Spleen (tissue), 11 donors: Measurements from ENCODE around the gene LYRM2. TPM values are rescaled to one million over a fixed set of nuclear protein-coding genes. Genes with fewer than 3 reads are reported as not detected.

Experiments
- DNase-seq: peaks from one replicate; pipeline ENCODE4 v3.0.0-alpha.2; 2020
- H3K27ac ChIP-seq, 8 donors: fragments of 200-600 bp; sonication (generic) in 7 of 8; 1 replicate in 4 of 8; 2 replicates in 4 of 8; pipeline versions ENCODE4 v1.5.0 to v1.8.0; 2016 to 2021; ENCODE audit warnings: inconsistent platforms in 4 of 8, mild to moderate bottlenecking in 4 of 8, moderate library complexity in 1 of 8
- H3K27me3 ChIP-seq, 7 donors: fragments of 200-600 bp; sonication (generic) in 6 of 7; replicated peaks in 1 of 7; 1 replicate in 4 of 7; 2 replicates in 3 of 7; pipeline versions ENCODE4 v1.5.0 to v1.8.0; 2016 to 2021; ENCODE audit warnings: inconsistent platforms in 3 of 7, mild to moderate bottlenecking in 1 of 7
- H3K36me3 ChIP-seq, 6 donors: fragments of 200-600 bp; sonication (generic) in 5 of 6; 1 replicate in 4 of 6; 2 replicates in 2 of 6; pipeline versions ENCODE4 v1.5.0 to v1.8.0; 2016 to 2021; ENCODE audit warnings: inconsistent platforms in 2 of 6
- H3K4me1 ChIP-seq, 6 donors: fragments of 200-600 bp; sonication (generic) in 5 of 6; 1 replicate in 3 of 6; 2 replicates in 3 of 6; pipeline versions ENCODE4 v1.5.0 to v1.8.0; 2016 to 2021; ENCODE audit warnings: inconsistent platforms in 3 of 6
- H3K4me3 ChIP-seq, 8 donors: fragments of 200-600 bp; sonication (generic) in 7 of 8; 1 replicate in 4 of 8; 2 replicates in 4 of 8; pipeline versions ENCODE4 v1.5.0 to v1.8.0; 2016 to 2021; ENCODE audit warnings: inconsistent platforms in 4 of 8, mild to moderate bottlenecking in 4 of 8, moderate library complexity in 2 of 8
- H3K9me3 ChIP-seq, 8 donors: fragments of 200-600 bp; sonication (generic) in 7 of 8; 1 replicate in 4 of 8; 2 replicates in 4 of 8; pipeline versions ENCODE4 v1.5.0 to v1.8.0; 2016 to 2021; ENCODE audit warnings: inconsistent platforms in 4 of 8
- POLR2A ChIP-seq, 3 donors: fragments of 450-650 bp; IDR thresholded peaks; one replicate each; pipeline ENCODE4 v1.5.1; 2017; ENCODE audit warnings: antibody characterized with exemption in 3 of 3, mild to moderate bottlenecking in 1 of 3
- POLR2AphosphoS5 ChIP-seq, 3 donors: sonication (generic); formaldehyde crosslinking; IDR thresholded peaks; one replicate each; pipeline ENCODE4 v1.5.1; 2017; ENCODE audit warnings: antibody characterized with exemption in 3 of 3
- WGBS, 5 donors: extraction: QIAGEN DNeasy Blood & Tissue Kit in 3 of 5; methylation state at CpG; one replicate each; pipeline versions ENCODE4 v1.1.5 to v1.1.7; 2013 to 2018; 5-methylcytosine and 5-hydroxymethylcytosine counted together
- intact Hi-C: fragments of 100-400 bp; cut with DNase I; formaldehyde crosslinking; loops from one replicate; pipeline ENCODE4 v1.15.0; 2023; ENCODE audit warnings: low total_unique reads
- polyA plus RNA-seq, 3 donors: library from polyadenylated mRNA; stranded (reverse); fragments of 200-250 nt; gene quantifications; one replicate each; pipeline ENCODE4 v1.2.1, GENCODE V29; 2013
- total RNA-seq, 7 donors: library from RNA; depleted of rRNA in 3 of 7; stranded (reverse); fragments of >200 nt in 3 of 7; fragmentation: NEBNext Ultra II Directional in 4 of 7; extraction: Animal tissue kit (Norgen Biotek cat#: 25700) in 4 of 7; gene quantifications; one replicate each; pipeline versions ENCODE4 v1.1.0 to v1.2.1, GENCODE V29; 2016 to 2021
- TF ChIP-seq, protein P1 (sequence below), 11 experiments: fragments of 200-600 bp in 7 of 11; fragments of 450-650 bp in 4 of 11; sonication (generic) in 4 of 11; IDR thresholded peaks in 8 of 11; conservative IDR thresholded peaks in 3 of 11; 1 replicate in 7 of 11; 2 replicates in 4 of 11; pipeline versions ENCODE4 v1.4.0 to v1.8.0; 2016 to 2021; ENCODE audit warnings: antibody characterized with exemption in 11 of 11, inconsistent platforms in 4 of 11, mild to moderate bottlenecking in 1 of 11
- donor health status: healthy with polysubstance abuse.
- donor health status: DM: no; HTN: no; CAD: no; lungs with moderate emphysema.
- donor health status: DM: no; HTN: no; CAD: no.
- donor health status: Bipolar disorder and iron deficiency.
- donor health status: healthy.
- donor health status: DM: no; HTN: no; CAD: no.
- donor health status: DM: yes; HTN: yes; CAD: no.

Gene LYRM2
- total and polyA plus RNA-seq, 10 donors, result 12.7 to 31.8 (median 24.7) TPM

DNA sequence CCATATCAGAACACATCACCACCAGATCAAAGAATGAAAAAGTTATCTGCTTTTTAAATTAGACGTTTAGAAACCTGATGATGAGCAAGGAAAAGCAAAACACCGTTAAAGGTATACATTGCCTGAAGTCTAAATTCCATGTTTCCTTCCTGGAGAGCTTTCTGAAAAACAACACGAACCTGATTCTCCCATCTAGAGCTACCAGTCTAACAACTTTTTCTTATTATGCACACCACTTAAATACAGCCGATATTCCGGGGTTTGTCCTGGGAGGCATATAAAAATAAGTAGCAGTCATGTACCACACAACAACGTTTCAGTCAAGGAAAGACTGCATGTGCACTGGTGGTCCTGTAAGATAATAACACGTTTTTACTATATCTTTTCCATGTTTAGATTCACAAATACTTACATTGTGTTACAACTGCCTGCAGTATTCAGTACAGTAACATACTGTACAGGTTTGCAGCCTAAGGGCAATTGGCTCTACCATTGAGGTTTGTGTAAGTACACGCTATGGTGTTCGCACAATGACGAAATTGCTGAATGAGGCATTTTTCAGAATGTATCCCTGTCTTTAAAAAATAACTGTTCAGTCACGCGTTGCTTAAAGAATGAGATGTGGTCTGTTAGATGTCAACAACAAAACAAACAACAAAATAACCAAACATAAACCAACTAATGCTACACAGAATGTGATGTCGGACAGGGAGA is 19.1 kb upstream of the LYRM2 start:
- Histone ChIP-seq H3K27ac (no peak overlapping the region), H3K9me3 (no peaks in the 10 kb centered on the region), H3K36me3 (peaks cover 0 to 100% (median 89%) of the 10 kb centered on the region in 6 donors), H3K4me3 (no peak overlapping the region), H3K27me3 (no peaks in the 10 kb centered on the region), H3K4me1 (no peaks in the 10 kb centered on the region)
- DNase-seq, result no peak
- WGBS, 5 donors, result 92 to 95% (median 93%) methylated on average over 13 of the region's 13 CpGs
- no peak for TF ChIP-seq POLR2AphosphoS5 (IDR thresholded peaks at IDR 0.05)
- TF ChIP-seq, protein P1, sequence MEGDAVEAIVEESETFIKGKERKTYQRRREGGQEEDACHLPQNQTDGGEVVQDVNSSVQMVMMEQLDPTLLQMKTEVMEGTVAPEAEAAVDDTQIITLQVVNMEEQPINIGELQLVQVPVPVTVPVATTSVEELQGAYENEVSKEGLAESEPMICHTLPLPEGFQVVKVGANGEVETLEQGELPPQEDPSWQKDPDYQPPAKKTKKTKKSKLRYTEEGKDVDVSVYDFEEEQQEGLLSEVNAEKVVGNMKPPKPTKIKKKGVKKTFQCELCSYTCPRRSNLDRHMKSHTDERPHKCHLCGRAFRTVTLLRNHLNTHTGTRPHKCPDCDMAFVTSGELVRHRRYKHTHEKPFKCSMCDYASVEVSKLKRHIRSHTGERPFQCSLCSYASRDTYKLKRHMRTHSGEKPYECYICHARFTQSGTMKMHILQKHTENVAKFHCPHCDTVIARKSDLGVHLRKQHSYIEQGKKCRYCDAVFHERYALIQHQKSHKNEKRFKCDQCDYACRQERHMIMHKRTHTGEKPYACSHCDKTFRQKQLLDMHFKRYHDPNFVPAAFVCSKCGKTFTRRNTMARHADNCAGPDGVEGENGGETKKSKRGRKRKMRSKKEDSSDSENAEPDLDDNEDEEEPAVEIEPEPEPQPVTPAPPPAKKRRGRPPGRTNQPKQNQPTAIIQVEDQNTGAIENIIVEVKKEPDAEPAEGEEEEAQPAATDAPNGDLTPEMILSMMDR (IDR thresholded peaks at IDR 0.05 in 8 of 11, conservative IDR thresholded peaks at IDR 0.05 in 3 of 11), result no peak
- no peak for TF ChIP-seq POLR2A (IDR thresholded peaks at IDR 0.05)
- intact Hi-C loops, result no loop called here

DNA sequence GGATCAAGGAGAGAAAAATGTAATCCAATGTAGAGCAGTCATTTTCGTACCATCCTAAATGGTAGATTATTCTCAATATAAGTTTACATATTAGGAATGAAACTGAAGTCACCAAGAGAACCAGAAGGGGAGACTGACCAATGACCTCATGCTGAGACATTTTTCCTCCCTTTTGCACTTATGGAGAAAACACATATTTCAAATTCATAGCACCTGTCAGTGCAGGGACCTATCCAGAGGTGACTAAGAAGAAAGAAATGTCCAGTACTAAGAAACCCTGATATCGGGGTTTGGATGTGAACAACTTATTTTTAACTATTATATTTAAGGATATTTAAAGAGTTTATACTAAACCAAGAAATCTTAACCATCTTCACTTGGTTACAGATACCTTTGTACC is 16.6 kb upstream of the LYRM2 start:
- TF ChIP-seq POLR2A (IDR thresholded peaks at IDR 0.05) (no peak), POLR2AphosphoS5 (IDR thresholded peaks at IDR 0.05) (no peak)
- TF ChIP-seq, protein P1 (IDR thresholded peaks at IDR 0.05 in 8 of 11, conservative IDR thresholded peaks at IDR 0.05 in 3 of 11), result no peak
- peaks cover 4 to 100% (median 85%) of the 10 kb centered on the region in 6 donors for H3K36me3 ChIP-seq
- no peak overlapping the region for H3K4me3 ChIP-seq
- no peak for DNase-seq
- 93 to 100% (median 97%) methylated on average over 2 of the region's 2 CpGs for whole genome bisulfite sequencing, 5 donors
- no peaks in the 10 kb centered on the region for H3K27me3 ChIP-seq
- H3K4me1 ChIP-seq, result no peaks in the 10 kb centered on the region
- H3K27ac ChIP-seq, result no peak overlapping the region
- intact Hi-C loops, result no loop called here
- no peaks in the 10 kb centered on the region for H3K9me3 ChIP-seq

DNA sequence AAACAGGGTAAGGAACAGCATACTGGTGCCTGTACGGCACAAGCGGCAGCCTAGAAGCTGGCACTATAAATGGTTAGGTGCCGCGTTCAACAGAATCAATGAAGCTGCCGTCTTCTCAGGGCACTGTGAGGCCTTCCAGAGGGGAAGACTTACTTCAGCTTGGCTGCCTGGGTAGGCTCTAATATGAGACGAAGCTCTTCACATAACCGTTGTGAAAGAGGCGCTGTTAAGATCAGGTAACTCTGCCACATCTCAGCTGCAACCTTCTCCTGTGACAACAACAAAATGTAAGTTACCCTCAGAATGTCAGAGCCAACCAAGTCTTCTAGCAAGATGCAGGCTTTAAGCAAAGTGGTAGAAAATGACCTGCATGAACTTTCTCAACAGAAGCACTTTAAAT is 12.0 kb upstream of the LYRM2 start:
- no peak for DNase-seq
- peaks cover 9 to 100% (median 78%) of the 10 kb centered on the region in 6 donors for H3K36me3 ChIP-seq
- no peaks in the 10 kb centered on the region for H3K27me3 ChIP-seq
- TF ChIP-seq POLR2AphosphoS5 (IDR thresholded peaks at IDR 0.05) (no peak), POLR2A (IDR thresholded peaks at IDR 0.05) (no peak)
- TF ChIP-seq, protein P1 (IDR thresholded peaks at IDR 0.05 in 8 of 11, conservative IDR thresholded peaks at IDR 0.05 in 3 of 11), result no peak
- 91 to 97% (median 94%) methylated on average over 8 of the region's 8 CpGs for WGBS, 5 donors
- H3K4me1 ChIP-seq, result no peaks in the 10 kb centered on the region
- H3K27ac ChIP-seq, result no peak overlapping the region
- no peak overlapping the region for H3K4me3 ChIP-seq
- intact Hi-C loops, result no loop called here
- no peaks in the 10 kb centered on the region for H3K9me3 ChIP-seq

DNA sequence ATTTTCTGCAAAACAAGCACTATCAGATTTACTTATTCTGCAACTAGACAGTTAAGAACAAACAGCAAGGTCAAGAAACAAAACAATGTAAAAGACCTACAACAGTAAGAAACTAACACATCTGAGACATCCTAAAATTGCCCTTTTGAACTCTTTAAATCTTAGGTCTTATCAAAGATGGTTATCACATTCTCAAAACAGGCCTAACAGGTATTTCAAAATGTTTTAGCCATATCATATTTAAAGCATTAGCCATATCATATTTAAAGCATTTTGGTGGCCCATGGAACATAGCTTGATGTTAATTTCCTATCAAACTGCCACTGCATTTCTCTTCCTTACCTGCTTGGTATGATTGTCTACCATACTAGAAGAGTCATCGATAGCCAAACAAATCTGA is 11.1 kb upstream of the LYRM2 start:
- TF ChIP-seq, protein P1 (IDR thresholded peaks at IDR 0.05 in 8 of 11, conservative IDR thresholded peaks at IDR 0.05 in 3 of 11), result no peak
- TF ChIP-seq POLR2AphosphoS5 (IDR thresholded peaks at IDR 0.05), result no peak
- TF ChIP-seq POLR2A (IDR thresholded peaks at IDR 0.05), result no peak
- DNase-seq, result no peak
- Histone ChIP-seq H3K36me3 (peaks cover 9 to 100% (median 76%) of the 10 kb centered on the region in 6 donors), H3K27me3 (no peaks in the 10 kb centered on the region), H3K4me1 (no peaks in the 10 kb centered on the region), H3K9me3 (no peaks in the 10 kb centered on the region), H3K27ac (no peak overlapping the region), H3K4me3 (no peak overlapping the region)
- WGBS, 5 donors, result 96 to 100% (median 97%) methylated on average over 1 of the region's 1 CpG
- intact Hi-C loops, result no loop called here
